T47D (cell line): ENCODE measurements around the gene ZBTB8OS.
"Not testable (repeated sequence)": the region's sequence is repeated elsewhere in the genome, so short reads cannot be mapped to it uniquely, and the experiment has no call there.

ENCODE experiments used
- DNase-seq, 2 experiments: peaks; one replicate each; pipeline versions ENCODE4 v3.0.0 to v3.0.0-alpha.2; 2011 to 2012; ENCODE audit warnings: low read depth in 1 of 2, low spot score in 1 of 2
- JUND ChIP-seq: IDR thresholded peaks from 2 replicates; pipeline ENCODE4 v1.6.1; 2012; ENCODE audit warnings: low read depth
- in situ Hi-C: cut with HindIII; loops from 2 replicates; pipeline ENCODE4 v1.10.0; 2016; ENCODE audit warnings: low sequenced_read_pairs, low pct_unique_long_range_greater_than_20kb

The ZBTB8OS gene

DNA sequence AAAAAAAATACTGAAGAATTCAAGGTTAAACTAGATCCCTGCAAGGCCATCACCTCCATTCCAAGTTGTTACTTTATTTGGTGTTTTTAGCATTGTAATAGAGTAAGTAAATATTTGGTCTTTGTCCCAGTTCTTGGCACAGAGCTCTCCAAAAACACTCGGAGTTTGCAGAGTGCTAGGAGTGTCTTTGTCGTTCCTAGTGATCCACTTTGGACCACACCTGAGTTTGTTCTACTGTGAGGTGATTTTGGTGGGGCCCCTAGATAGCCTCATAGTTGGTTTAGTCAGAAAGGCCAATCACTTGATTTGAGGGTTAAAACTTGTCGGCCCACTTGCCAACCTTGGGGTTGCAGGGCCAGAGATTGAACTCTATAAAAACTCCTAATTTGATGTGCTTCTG is 26.6 kb upstream of the ZBTB8OS start:
- TF ChIP-seq JUND: no peak
- in situ Hi-C loops: no loop called here
- DNase-seq: no peak

DNA sequence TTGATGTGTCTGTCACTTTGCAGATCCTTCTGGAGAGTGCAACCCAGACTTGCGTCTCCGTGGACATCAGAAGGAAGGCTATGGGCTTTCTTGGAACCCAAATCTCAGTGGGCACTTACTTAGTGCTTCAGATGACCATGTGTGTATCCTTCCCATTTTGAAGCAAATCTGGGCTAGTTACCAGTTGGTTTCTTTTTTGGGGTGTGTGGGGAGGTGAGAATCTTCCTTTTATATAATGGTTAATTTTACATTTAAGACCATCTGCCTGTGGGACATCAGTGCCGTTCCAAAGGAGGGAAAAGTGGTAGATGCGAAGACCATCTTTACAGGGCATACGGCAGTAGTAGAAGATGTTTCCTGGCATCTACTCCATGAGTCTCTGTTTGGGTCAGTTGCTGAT is 18.4 kb upstream of the ZBTB8OS start:
- in situ Hi-C loops, DNase-seq: not testable (repeated sequence)

DNA sequence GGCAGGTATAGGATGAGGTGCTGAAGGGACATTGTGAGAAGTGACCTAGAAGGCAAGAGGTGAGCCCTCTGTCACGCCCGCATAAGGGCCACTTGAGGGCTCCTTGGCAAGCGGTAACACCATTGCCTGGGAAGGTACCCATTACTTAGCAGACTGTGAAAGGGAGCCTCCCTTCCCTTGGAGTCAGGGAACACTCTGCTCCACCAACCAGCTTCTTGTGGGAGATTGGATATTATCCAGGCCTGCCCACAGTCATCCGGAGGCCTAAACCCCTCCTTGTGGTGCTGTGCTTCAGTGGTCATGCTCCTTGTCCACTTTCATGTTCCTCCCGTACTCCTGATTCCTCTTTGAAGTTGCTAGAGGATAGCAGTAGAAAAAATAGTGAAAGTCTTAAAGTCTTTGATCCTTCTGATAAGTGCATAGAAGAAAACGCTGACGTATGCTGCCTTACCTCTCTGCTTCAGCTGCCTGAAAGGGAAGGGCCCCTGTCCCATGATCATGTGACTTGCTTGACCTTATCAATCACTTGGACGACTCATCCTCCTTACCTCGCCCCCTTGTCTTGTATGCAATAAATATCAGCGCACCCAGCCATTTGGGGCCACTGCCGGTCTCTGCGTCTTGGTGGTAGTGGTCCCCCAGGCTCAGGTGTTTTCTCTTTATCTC is 16.7 kb upstream of the ZBTB8OS start:
- no peak for DNase-seq
- no peak for TF ChIP-seq JUND
- in situ Hi-C loops: no loop called here

DNA sequence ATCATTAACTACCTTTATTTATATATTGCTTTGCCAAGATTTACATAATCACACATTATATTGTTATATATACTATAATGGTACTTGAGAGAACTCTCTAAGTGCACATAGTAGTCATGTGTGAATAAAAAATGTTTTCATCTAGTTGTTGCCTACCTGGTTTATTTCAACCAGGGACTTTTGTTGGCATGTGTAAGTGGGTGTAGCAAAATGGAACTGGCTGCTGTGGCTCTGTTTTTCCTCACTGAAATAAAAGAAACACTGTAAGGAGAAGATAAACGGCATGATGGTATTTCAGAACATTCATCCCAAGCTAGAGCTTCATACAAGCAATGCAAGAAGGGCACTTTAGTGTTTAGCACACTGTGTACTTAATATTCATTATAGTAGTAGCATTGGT is 15.6 kb upstream of the ZBTB8OS start:
- no peak for TF ChIP-seq JUND
- in situ Hi-C loops: no loop called here
- no peak for DNase-seq

GRCh38 chr1:32659581-32659980 is 9.2 kb upstream of the ZBTB8OS start:
- in situ Hi-C loops: no loop called here
- DNase-seq: no peak
- TF ChIP-seq JUND: no peak

- DNase-seq: no peak
- TF ChIP-seq JUND: no peak
- in situ Hi-C loops: no loop called here
These were observed 2.1 kb upstream of the ZBTB8OS start for GRCh38 chr1:32652244-32652962.

DNA sequence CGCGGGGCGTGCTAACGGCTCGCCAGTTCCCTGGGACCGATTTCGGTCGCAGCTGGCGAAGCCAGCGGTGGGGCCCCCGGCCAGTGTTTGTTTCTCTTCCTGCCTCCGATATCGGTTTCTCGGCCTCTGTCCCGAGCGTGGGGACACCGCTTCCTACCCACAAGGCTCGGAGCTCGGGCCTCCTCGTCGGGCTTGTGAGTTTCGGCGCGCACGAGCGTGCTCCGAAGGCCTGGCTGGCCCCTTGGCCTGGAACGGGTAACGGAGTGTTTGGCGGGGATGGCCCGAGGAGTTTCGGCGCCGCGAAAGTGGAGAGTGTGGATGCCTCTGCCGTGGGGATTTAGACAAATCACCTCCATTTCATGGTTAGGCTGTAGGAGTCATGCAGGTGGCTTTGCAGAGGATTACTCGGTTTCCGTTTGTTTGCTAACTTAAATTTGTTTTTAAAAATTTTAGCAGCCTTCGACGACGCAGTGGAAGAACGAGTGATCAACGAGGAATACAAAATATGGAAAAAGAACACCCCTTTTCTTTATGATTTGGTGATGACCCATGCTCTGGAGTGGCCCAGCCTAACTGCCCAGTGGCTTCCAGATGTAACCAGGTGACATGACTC is 1.2 kb upstream of the ZBTB8OS start:
- in situ Hi-C loops: no loop called here
- no peak for TF ChIP-seq JUND
- no peak for DNase-seq

DNA sequence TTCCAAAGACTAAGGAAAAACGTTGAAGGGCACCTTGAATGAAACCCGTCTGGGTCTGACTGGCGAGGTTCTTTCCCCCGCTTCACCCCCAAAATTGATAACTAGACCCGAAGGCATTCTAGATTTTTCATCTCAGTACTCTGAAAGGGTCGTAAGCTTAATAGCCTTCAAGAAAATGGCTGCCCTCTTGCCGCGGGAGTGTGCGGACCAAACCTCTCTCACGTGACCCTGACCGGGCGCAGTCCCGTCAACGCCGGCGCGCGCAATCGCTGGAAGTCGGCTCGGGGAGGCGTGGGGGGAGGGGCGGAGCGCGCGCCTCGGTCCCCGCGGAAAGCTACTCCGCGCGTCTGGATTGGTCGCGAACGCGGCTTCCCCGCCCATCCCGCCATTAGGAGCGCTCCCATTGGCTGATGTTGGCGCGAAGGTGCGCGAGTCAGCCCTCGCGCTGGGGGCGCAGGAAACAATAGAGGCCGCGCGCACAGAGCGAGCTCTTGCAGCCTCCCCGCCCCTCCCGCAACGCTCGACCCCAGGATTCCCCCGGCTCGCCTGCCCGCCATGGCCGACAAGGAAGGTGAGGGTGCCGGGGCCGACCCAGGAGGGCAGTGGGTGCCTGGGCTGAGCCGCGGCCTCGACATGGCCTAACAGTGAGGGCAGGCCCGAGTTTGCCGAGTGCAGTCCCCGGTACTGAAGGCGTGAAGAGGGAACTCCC is 556 bp upstream of the ZBTB8OS start, which contains the start of gene RBBP4:
Gene RBBP4, plus strand, starts transcription at position 457 of the 709 bp plus-strand sequence. Its CDS starts 99 bp downstream, at position 556.
- no peak for TF ChIP-seq JUND
- DNase-seq: peak; percentile 96
- in situ Hi-C loops: no loop called here

- no peak for DNase-seq
- no peak for TF ChIP-seq JUND
- in situ Hi-C loops: no loop called here
These were observed 2.8 kb downstream of the ZBTB8OS start for GRCh38 chr1:32647308-32648134.

DNA sequence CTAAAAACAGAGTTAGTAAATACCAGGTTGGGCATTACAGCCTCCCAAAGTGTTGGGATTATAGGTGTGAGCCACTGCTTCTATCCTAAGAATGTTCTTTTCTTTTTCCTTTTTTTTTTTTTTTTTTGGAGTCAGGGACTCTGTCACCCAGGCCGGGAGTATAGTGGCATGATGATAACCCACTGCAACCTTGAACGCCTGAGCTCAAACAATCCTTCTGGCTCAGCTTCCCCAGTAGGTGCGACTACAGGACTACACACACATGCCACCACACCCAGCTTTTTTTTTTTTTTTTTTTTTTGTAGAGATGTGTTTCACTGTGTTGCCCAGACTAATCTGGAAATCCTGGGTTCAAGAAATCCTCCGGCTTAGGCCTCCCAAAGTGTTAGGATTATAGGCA is 5.9 kb downstream of the ZBTB8OS start:
- in situ Hi-C loops: no loop called here
- no peak for DNase-seq

DNA sequence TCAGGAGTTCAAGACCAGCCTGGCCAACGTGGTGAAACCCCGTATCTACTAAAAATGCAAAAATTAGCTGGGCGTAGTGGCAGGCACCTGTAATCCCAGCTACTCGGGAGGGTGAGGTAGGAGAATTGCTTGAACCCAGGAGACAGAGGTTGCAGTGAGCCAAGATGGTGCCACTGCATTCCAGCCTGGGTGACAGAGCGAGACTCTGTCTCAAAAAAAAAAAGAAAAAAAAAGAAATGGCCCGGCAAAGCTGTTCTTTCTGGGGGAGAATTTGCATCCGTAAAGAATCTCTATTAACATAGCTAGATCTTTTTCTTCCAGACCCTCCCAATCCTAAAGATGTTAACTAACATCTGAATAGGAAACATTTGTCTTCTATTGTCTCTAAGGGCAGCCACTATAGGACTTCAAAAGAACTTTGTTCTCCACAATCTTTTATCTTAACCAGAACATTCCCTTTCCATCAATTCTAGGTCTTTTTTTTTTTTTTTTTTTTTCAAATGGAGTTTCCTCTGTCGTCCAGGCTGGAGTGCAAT is 8.0 kb downstream of the ZBTB8OS start:
- in situ Hi-C loops, DNase-seq: not testable (repeated sequence)

More for the DNA sequence above, 5.9 kb downstream of the ZBTB8OS start:
- no peak for TF ChIP-seq JUND
